Sciatic nerve (tissue), 2 donors: ENCODE results near the gene CEP131. TPM values are rescaled to one million over a fixed set of nuclear protein-coding genes. Genes with fewer than 3 reads are reported as not detected.
A peak's percentile ranks its signal among the peaks of the same experiment; 100 is the strongest.

ENCODE experiments used
- ATAC-seq: fragments of 200-7000 bp; cut with Tn5 transposase; one replicate; pipeline ENCODE4 v1.9.1; 2020; ENCODE audit warnings: mild to moderate bottlenecking, moderate library complexity
- DNase-seq: peaks from one replicate; pipeline ENCODE4 v3.0.0-alpha.2; 2020; ENCODE audit warnings: low spot score
- intact Hi-C: fragments of 100-400 bp; cut with DNase I; formaldehyde crosslinking; loops from one replicate; pipeline ENCODE4 v1.14.2; 2022
- total RNA-seq: library from RNA; stranded (reverse); fragmentation: NEBNext Ultra II Directional; extraction: Animal tissue kit (Norgen Biotek cat#: 25700); gene quantifications from one replicate; pipeline ENCODE4 v1.2.1, GENCODE V29; 2021
- donor health status: DM: no; HTN: no; CAD: no.
- donor health status: DM: no; HTN: no; CAD: no.

CEP131 gene
- total RNA-seq = 10.1 TPM

GRCh38 chr17:81222906-81223761, at the start of gene CEP131:
TSS of gene CEP131 (minus strand) at chr17:81222965. CDS start at chr17:81220056, 2,909 bp downstream.
- ATAC-seq = peak; percentile 99
- intact Hi-C loops = no loop called here
- peak; percentile 100 for DNase-seq

- ATAC-seq (no peak), DNase-seq (no peak)
- intact Hi-C loops = no loop called here
Measured at GRCh38 chr17:81271226-81271625, 48.5 kb upstream of the CEP131 start.

GRCh38 chr17:81270279-81270678, 47.5 kb upstream of the CEP131 start:
- DNase-seq = no peak
- ATAC-seq = no peak
- intact Hi-C loops = no loop called here

- intact Hi-C loops = no loop called here
- ATAC-seq (no peak), DNase-seq (no peak)
Measured at GRCh38 chr17:81267390-81268067, 44.8 kb upstream of the CEP131 start.

- intact Hi-C loops = no loop called here
- DNase-seq (no peak), ATAC-seq (no peak)
Measured at GRCh38 chr17:81265576-81265975, 42.8 kb upstream of the CEP131 start.

GRCh38 chr17:81264640-81265039, 41.9 kb upstream of the CEP131 start:
- ATAC-seq (no peak), DNase-seq (no peak)
- intact Hi-C loops = no loop called here

GRCh38 chr17:81263371-81264181, 40.8 kb upstream of the CEP131 start:
- intact Hi-C loops = no loop called here
- DNase-seq (no peak), ATAC-seq (no peak)

- ATAC-seq (peak; percentile 78), DNase-seq (no peak)
- intact Hi-C loops = no loop called here
Measured at GRCh38 chr17:81261582-81262336, 39.0 kb upstream of the CEP131 start.

GRCh38 chr17:81261096-81261495, 38.3 kb upstream of the CEP131 start:
- ATAC-seq = no peak
- DNase-seq = no peak
- intact Hi-C loops = no loop called here

- DNase-seq (no peak), ATAC-seq (no peak)
- intact Hi-C loops = no loop called here
Measured at GRCh38 chr17:81260641-81261040, 37.9 kb upstream of the CEP131 start.

- ATAC-seq (no peak), DNase-seq (no peak)
- intact Hi-C loops = no loop called here
Measured at GRCh38 chr17:81260171-81260570, 37.4 kb upstream of the CEP131 start.

GRCh38 chr17:81259058-81259605, 36.4 kb upstream of the CEP131 start:
- intact Hi-C loops = loop anchor here (10.0 kb wide), 1 partner anchor 346 kb away; no protein-coding TSS in a partner anchor
- DNase-seq (no peak), ATAC-seq (no peak)

- no peak for DNase-seq
- intact Hi-C loops = loop anchor here (10.0 kb wide), 1 partner anchor 347 kb away; no protein-coding TSS in a partner anchor
- ATAC-seq = no peak
Measured at GRCh38 chr17:81258292-81258691, 35.5 kb upstream of the CEP131 start.

GRCh38 chr17:81257533-81257932, 34.8 kb upstream of the CEP131 start:
- no peak for ATAC-seq
- no peak for DNase-seq
- intact Hi-C loops = loop anchor here (10.0 kb wide), 1 partner anchor 347 kb away; no protein-coding TSS in a partner anchor

GRCh38 chr17:81256616-81257015, 33.9 kb upstream of the CEP131 start:
- ATAC-seq (no peak), DNase-seq (no peak)
- intact Hi-C loops = loop anchor here (10.0 kb wide), 1 partner anchor 348 kb away; no protein-coding TSS in a partner anchor

GRCh38 chr17:81254955-81255717, 32.4 kb upstream of the CEP131 start:
- peak; percentile 81 for DNase-seq
- ATAC-seq = peak; percentile 71
- intact Hi-C loops = loop anchor here (10.0 kb wide), 1 partner anchor 350 kb away; no protein-coding TSS in a partner anchor

GRCh38 chr17:81253358-81254131, 30.8 kb upstream of the CEP131 start:
- DNase-seq = no peak
- ATAC-seq = peak; percentile 56
- intact Hi-C loops = loop anchor here (1.0 to 10.0 kb wide), 2 partner anchors 231 to 351 kb away; no protein-coding TSS in a partner anchor
